Measurements from ENCODE around the gene NMNAT2.

NMNAT2 gene

GRCh38 chr1:183443466-183443865 lies 25.3 kb upstream of the NMNAT2 start:
- H3K4me3 ChIP-seq (ENCODE audit: low read length) = no peak overlapping the region
- H3K4me2 ChIP-seq (ENCODE audit: low read length) = no peak overlapping the region
- no peaks in the 10 kb centered on the region for H3K36me3 ChIP-seq (replicated peaks; ENCODE audit: low read depth, low read length)
- no peak overlapping the region for H2AFZ ChIP-seq (ENCODE audit: low read depth, low read length)
- H3K9me3 ChIP-seq (ENCODE audit: insufficient read depth, low read length) = no peaks in the 10 kb centered on the region
- H4K20me1 ChIP-seq (ENCODE audit: insufficient read depth, low read length) = no peaks in the 10 kb centered on the region
- H3K4me1 ChIP-seq (ENCODE audit: low read length) = no peaks in the 10 kb centered on the region
- TF ChIP-seq EZH2phosphoT487 (IDR thresholded peaks at IDR 0.05; ENCODE audit: low read depth) (no peak), CTCF (IDR thresholded peaks at IDR 0.05; ENCODE audit: low read depth, low read length) (no peak)
- no peaks in the 10 kb centered on the region for H3K79me2 ChIP-seq (ENCODE audit: low read length)
- H3K27ac ChIP-seq (ENCODE audit: low read length) = no peak overlapping the region
- H3K27me3 ChIP-seq (ENCODE audit: low read depth, low read length) = peaks cover 12% of the 10 kb centered on the region; the same call in 1 of the 2 replicates
- H3K9ac ChIP-seq (ENCODE audit: low read length) = no peak overlapping the region

DNA sequence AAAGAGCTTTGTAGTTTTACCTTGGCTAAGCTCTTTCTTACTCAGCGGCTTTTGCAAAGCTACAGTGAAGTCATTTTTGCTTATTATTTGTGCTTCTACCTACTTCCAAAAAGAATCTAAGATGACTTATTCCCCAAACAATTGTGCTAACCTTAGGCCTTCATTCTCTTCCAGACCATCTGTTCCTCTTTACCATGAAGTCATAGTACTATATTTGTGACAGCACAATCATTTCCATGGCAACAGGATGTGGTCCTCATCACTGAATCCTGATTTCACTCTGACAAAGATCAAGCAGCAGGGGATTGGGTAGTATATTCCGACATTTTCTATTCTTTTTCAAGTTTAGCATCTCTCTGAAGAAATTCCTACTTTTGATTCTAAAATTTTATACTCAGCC lies 24.8 kb upstream of the NMNAT2 start:
- H3K4me1 ChIP-seq (ENCODE audit: low read length) = no peaks in the 10 kb centered on the region
- H3K4me2 ChIP-seq (ENCODE audit: low read length) = no peak overlapping the region
- no peaks in the 10 kb centered on the region for H4K20me1 ChIP-seq (ENCODE audit: insufficient read depth, low read length)
- H3K27ac ChIP-seq (ENCODE audit: low read length) = no peak overlapping the region
- no peak overlapping the region for H3K4me3 ChIP-seq (ENCODE audit: low read length)
- TF ChIP-seq CTCF (IDR thresholded peaks at IDR 0.05; ENCODE audit: low read depth, low read length) = no peak
- no peak for TF ChIP-seq EZH2phosphoT487 (IDR thresholded peaks at IDR 0.05; ENCODE audit: low read depth)
- H2AFZ ChIP-seq (ENCODE audit: low read depth, low read length) = no peak overlapping the region
- peaks cover 12% of the 10 kb centered on the region; the same call in 1 of the 2 replicates for H3K27me3 ChIP-seq (ENCODE audit: low read depth, low read length)
- no peaks in the 10 kb centered on the region for H3K79me2 ChIP-seq (ENCODE audit: low read length)
- no peaks in the 10 kb centered on the region for H3K9me3 ChIP-seq (ENCODE audit: insufficient read depth, low read length)
- no peak overlapping the region for H3K9ac ChIP-seq (ENCODE audit: low read length)
- no peaks in the 10 kb centered on the region for H3K36me3 ChIP-seq (replicated peaks; ENCODE audit: low read depth, low read length)

DNA sequence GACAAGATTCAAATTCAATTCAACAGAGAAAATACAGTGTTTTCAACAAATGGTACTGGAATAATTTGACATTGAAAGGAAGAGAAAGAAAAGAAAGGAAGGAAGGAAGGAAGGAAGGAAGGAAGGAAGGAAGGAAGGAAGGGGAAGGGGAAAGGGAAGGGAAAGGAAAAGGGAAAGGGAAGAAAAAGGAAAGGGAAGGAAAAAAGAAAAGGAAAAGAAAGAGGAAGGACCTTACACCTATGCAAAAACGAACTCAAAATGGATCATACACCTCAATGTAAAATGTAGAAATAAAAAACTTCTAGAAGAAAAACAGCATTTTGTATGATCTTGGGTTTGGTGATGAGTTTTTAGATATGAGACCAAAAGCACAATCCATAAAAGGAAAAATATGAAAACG lies 19.9 kb upstream of the NMNAT2 start:
- no peak overlapping the region for H3K4me3 ChIP-seq (ENCODE audit: low read length)
- H3K79me2 ChIP-seq (ENCODE audit: low read length) = no peaks in the 10 kb centered on the region
- no peaks in the 10 kb centered on the region for H4K20me1 ChIP-seq (ENCODE audit: insufficient read depth, low read length)
- no peak overlapping the region for H3K4me2 ChIP-seq (ENCODE audit: low read length)
- peaks cover 12% of the 10 kb centered on the region for H3K27me3 ChIP-seq (ENCODE audit: low read depth, low read length)
- no peaks in the 10 kb centered on the region for H3K36me3 ChIP-seq (replicated peaks; ENCODE audit: low read depth, low read length)
- H2AFZ ChIP-seq (ENCODE audit: low read depth, low read length) = no peak overlapping the region
- TF ChIP-seq CTCF (IDR thresholded peaks at IDR 0.05; ENCODE audit: low read depth, low read length) = no peak
- no peak for TF ChIP-seq EZH2phosphoT487 (IDR thresholded peaks at IDR 0.05; ENCODE audit: low read depth)
- no peak overlapping the region for H3K27ac ChIP-seq (ENCODE audit: low read length)
- no peaks in the 10 kb centered on the region for H3K4me1 ChIP-seq (ENCODE audit: low read length)
- H3K9ac ChIP-seq (ENCODE audit: low read length) = no peak overlapping the region
- no peaks in the 10 kb centered on the region for H3K9me3 ChIP-seq (ENCODE audit: insufficient read depth, low read length)

- Histone ChIP-seq H2AFZ (ENCODE audit: low read depth, low read length) (no peak overlapping the region), H3K4me1 (ENCODE audit: low read length) (no peaks in the 10 kb centered on the region), H3K9ac (ENCODE audit: low read length) (no peak overlapping the region)
Observed at GRCh38 chr1:183435497-183435896, 17.3 kb upstream of the NMNAT2 start.

More at GRCh38 chr1:183435497-183435896, 17.3 kb upstream of the NMNAT2 start:
- Histone ChIP-seq H3K4me3 (ENCODE audit: low read length) (no peak overlapping the region), H3K79me2 (ENCODE audit: low read length) (no peaks in the 10 kb centered on the region), H4K20me1 (ENCODE audit: insufficient read depth, low read length) (no peaks in the 10 kb centered on the region), H3K9me3 (ENCODE audit: insufficient read depth, low read length) (no peaks in the 10 kb centered on the region), H3K4me2 (ENCODE audit: low read length) (no peak overlapping the region), H3K36me3 (replicated peaks; ENCODE audit: low read depth, low read length) (no peaks in the 10 kb centered on the region), H3K27me3 (ENCODE audit: low read depth, low read length) (peaks cover 6% of the 10 kb centered on the region), H3K27ac (ENCODE audit: low read length) (no peak overlapping the region)
- no peak for TF ChIP-seq EZH2phosphoT487 (IDR thresholded peaks at IDR 0.05; ENCODE audit: low read depth)
- TF ChIP-seq CTCF (IDR thresholded peaks at IDR 0.05; ENCODE audit: low read depth, low read length) = no peak

All from OCI-LY3 (cell line).